Measurements from ENCODE around the gene CCDC70.
A peak's percentile ranks its signal among the peaks of the same experiment; 100 is the strongest.

The CCDC70 gene

GRCh38 chr13:51831519-51831918 is 30.2 kb upstream of the CCDC70 start:
- no peak for DNase-seq

GRCh38 chr13:51832471-51833152 is 29.2 kb upstream of the CCDC70 start:
- DNase-seq, result peak in 4 of 5 experiments; percentile 26 to 54 (median 44)

DNA sequence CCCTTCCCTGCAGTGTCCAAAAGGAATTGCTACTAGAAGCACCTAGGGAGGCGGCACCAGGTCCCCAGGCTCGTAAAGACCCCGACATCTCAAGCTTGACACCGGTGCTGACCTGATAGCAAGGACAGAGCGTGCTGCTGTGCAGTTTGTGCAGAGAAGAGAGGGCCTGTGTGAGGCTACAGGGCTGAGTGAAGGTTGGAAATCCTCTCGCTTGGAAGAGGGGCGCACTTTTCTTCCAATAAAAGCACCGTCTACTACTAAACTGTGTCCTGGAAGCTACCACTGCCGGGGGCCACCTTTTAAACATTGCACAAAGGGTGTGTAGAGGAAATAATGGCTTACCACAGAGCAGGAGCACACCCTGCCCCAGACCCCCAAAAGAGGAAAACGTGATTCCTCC is 27.8 kb upstream of the CCDC70 start:
- DNase-seq, result no peak

- no peak for DNase-seq
These were observed 27.1 kb upstream of the CCDC70 start for GRCh38 chr13:51834581-51835171.

- DNase-seq, result no peak
These were observed 24.8 kb upstream of the CCDC70 start for GRCh38 chr13:51837016-51837415.

DNA sequence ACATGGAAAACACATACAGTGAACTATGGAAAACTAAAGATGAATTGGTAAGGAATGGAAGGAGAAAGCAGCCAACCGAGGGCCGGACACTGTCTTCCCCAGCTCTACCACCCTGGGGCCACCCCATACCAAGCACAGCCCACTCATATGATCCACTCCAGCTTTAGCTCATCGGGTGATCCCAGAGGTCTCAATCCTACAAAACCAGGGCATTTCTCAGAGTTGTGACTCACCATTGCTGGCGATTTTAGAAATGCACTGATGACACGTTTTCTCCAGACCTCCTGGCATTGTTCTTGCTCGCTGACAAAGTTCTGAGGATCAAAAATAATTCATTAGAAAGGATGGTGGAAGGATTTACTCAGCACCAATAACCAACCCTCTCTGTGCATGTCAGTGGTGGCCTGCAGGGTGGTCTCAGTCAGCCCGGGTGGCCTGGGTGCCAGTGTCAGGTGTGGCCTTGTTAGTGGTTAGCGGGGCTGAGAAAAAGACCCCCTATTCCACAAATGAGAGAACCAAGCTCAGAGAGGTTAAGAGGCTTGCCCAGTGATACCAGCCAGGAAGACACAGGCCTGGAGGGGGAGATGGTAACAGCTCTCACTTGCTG is 23.4 kb upstream of the CCDC70 start:
- no peak for DNase-seq

DNA sequence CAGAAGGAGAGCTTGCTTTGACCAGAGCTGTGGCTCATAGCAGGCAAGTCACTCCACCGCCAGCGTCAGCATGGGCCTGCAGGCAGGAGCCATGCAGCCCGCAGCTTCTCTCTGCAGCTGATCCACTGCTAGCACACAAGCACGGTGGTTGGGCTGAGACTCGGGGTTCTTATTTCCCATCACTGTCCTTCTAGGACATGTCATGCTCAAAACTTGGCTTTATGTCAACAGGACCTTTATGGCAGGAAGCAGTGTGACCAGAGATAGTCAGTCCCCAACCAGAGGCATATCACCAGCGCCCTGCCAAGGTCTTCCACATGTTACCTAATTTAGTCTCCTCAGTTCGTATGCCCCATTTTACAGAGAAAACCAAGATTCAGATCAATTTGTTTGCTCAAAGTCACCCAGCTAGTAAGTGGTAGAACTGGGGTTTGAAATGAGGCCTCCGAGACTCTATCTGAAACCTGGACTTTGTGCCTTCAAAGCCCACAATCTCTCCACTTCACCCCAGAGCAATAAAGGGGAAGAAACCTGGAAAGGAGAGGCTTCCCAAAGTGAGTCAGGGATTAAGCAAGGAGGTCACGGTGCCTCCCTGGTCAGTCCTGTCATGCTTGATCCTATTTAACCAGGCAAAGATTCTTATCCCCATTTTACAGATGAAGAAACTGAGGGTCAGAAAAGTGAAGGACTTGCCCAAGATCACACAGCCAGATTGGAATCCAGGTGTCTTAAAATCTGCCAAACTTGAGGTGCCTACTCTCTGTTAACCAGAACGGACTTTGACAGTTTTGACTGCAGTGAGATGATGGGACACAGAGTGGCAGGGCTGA is 21.8 kb upstream of the CCDC70 start:
- no peak for DNase-seq

DNA sequence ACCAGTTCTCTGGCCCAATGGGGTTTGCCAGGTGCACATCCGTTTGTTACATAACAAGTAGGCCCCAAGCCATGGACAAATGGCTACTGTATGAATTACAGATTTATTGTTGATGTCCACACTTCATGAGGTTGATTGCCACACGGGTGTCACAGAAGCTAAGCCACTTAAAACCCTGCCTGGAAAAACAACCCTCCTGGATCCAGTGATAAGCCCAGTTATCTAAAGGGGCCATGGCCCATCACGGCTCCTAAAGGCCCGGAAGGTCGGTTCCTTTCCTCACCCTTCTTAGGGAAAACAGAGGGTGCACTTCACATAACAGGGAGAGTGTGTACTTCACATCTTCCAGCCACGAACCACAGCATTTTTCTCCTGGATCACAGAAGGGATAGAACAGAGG is 20.9 kb upstream of the CCDC70 start:
- DNase-seq, result no peak

GRCh38 chr13:51841732-51842131 is 20.0 kb upstream of the CCDC70 start:
- no peak for DNase-seq

- DNase-seq, result no peak
These were observed 18.2 kb upstream of the CCDC70 start for GRCh38 chr13:51843529-51843928.

GRCh38 chr13:51844862-51845573 is 16.8 kb upstream of the CCDC70 start, which contains the start of gene TMEM272:
Gene TMEM272 (minus strand): TSS chr13:51845177. CDS start chr13:51838530, 6,647 bp downstream.
- peak in 3 of 5 experiments; percentile 27 to 44 (median 34) for DNase-seq

- no peak for DNase-seq
These were observed 16.0 kb upstream of the CCDC70 start for GRCh38 chr13:51845574-51846318.

DNA sequence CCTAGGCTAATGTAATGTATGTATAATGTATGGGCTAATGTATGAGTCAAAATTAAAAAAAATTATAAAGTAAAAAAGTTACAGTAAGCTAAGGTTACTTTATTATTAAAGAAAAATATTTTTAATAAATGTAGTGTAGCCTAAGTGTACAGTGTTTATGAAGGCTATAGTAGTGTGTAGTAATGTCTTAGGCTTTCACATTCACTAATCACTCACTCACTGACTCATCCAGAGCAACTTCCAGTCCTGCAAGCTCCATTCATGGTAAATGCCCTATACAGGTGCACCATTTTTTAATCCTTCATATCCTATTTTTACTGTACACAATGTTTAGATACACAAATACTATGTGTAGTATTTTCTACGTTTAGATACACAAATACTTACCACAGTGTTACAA is 15.0 kb upstream of the CCDC70 start:
- DNase-seq, result no peak

DNA sequence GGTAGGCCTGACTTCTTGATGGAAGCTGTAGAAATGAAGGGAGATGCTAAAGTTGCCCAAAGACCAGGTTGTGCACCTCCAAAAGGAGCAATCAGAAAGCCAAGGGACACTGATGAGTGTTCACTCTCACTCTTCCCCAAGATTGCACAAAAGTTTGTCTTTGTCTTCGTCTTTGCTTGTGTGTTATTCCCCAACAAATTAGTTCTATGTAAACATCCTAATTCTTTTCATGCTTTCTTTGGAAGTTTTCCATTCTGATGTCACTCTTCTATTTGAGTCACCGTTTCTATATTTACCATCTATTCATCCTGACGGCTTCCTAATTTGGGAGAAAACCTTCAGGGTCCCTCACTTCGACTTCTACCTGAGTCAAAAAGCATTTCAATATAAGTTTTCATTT is 13.1 kb upstream of the CCDC70 start:
- DNase-seq, result no peak

DNA sequence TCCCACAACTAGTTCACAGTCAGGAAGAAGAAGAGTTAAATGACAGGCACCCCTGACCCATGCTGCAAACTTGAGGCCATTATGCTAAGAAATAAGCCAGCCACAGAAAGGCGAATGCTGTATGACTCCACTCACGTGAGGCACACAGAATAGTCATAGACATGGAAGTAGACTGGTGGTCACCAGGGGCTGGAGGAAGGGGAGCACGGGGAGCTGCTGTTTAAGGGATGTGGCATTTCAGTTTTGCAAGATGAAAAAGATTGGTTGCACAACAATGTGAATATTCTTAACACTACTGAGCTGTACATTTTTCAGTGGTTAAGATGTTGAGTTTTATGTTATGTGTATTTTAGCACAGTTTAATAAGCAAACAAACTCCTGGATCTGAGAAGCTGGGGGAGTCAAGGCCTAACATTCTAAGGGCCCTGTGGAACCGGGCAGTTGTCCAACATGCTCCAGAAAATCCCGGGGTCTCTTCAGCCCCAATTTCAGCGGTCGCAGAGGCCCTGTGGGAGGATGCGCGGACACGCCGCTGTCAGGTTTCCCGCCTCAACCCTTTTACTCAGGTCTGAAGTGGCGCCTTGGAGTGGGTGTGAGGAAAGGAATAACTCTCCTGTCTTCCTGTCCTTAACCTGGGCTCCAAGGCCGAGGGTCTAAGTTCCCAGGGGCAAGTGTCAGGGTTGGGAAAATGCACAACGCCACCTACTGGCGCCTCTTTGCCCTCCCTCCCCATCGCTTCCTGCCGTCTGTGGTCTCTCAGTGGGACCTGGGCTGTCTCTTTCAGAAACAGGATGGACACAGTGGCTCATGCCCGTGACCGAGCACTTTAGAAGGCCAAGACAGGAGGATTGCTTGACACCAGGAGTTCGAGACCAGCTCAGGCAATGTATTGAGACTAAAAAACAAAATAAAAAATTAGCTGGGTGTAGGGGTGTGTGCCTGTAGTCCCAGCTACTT is 12.3 kb upstream of the CCDC70 start:
- DNase-seq, result peak in 1 of 5 experiments; percentile 42

- DNase-seq, result no peak
These were observed 5.6 kb upstream of the CCDC70 start for GRCh38 chr13:51856027-51856736.

DNA sequence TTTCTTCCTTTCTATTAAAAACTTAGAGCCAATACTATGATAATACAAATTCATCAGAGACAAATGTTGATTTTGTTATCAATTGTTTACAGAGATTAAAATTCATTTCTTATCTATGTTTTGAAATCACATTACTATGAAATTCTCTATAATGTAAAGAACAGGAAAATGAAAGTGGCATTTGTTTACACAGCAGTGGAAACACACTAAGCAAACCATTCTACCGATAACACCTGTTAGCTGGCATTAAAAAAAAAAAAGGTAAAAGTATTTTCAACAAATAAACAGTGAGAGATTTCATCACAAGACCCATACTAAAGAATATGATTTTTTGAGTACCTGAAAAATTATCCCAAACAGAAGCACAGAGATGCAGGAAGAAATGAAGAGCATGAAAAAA is 4.8 kb upstream of the CCDC70 start:
- DNase-seq, result no peak

- no peak for DNase-seq
These were observed 3.1 kb upstream of the CCDC70 start for GRCh38 chr13:51858433-51859247.

DNA sequence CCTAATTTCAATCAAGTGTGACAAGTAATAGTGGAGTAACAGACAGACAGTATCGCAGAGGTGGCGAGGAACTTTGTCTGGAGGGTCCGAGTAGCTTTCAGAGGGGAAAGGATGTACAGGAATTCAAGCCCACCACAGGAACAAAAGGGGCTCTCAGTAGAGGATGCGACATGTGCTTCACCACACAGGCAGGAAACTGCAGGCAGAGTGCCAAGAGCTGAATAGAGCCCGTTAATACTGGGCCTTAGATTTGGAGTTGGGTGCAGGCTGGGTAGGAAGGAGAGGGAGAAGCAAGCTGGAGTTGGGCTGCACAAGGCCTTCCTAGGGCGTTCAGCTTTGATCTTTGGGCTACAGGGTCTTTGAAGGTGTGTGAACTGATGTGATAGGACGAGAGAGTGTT is 1.2 kb downstream of the CCDC70 start:
- no peak for DNase-seq

Data from T-helper 2 cell (primary cell).